Stimulated activated CD8-positive, alpha-beta memory T cell treated with anti-CD3 and anti-CD28 coated beads, Interleukin-12 subunit alpha, Interleukin-12 subunit beta, amount 100 ng/mL, for 24 hours (primary cell): ENCODE measurements around the gene SP140L.
"Not testable (repeated sequence)": the region's sequence is repeated elsewhere in the genome, so short reads cannot be mapped to it uniquely, and the experiment has no call there.

ENCODE experiments used
- DNase-seq: peaks from one replicate; pipeline ENCODE4 v3.0.0-alpha.2; 2020; ENCODE audit errors: extremely low read depth

The SP140L gene

GRCh38 chr2:230418341-230419016 is 91.5 kb downstream of the SP140L start:
- no peak for DNase-seq

GRCh38 chr2:230419181-230419580 is 92.2 kb downstream of the SP140L start:
- no peak for DNase-seq

- no peak for DNase-seq
Measured at GRCh38 chr2:230422149-230422548, 95.2 kb downstream of the SP140L start.

- no peak for DNase-seq
Measured at GRCh38 chr2:230423851-230424458, 97.0 kb downstream of the SP140L start.

- DNase-seq: no peak
Measured at GRCh38 chr2:230425377-230425776, 98.4 kb downstream of the SP140L start.

DNA sequence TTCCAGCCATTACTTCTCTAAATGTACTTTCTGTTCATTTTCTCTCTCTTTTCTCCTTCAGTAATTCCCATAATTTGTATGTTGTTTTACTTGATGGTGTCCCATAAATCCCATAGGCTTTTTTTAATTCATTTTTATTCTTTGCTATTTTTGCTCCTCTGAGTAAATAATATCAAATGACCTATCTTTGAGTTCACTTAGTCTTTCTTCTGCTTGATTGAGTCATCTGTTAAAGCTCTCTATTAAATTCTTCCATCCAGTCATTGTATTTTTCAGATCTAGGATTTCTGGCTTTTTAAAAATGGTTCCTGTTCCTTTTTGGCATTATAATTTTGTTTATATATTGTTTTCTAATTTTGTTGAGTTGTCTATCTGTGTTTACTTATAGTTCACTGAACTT is 102.5 kb downstream of the SP140L start:
- no peak for DNase-seq

- DNase-seq: no peak
Measured at GRCh38 chr2:230430957-230431910, 104.2 kb downstream of the SP140L start.

GRCh38 chr2:230434677-230435324 is 107.8 kb downstream of the SP140L start:
- no peak for DNase-seq

GRCh38 chr2:230435431-230435830 is 108.4 kb downstream of the SP140L start:
- no peak for DNase-seq

GRCh38 chr2:230439121-230439520 is 112.1 kb downstream of the SP140L start:
- DNase-seq: not testable (repeated sequence)

DNA sequence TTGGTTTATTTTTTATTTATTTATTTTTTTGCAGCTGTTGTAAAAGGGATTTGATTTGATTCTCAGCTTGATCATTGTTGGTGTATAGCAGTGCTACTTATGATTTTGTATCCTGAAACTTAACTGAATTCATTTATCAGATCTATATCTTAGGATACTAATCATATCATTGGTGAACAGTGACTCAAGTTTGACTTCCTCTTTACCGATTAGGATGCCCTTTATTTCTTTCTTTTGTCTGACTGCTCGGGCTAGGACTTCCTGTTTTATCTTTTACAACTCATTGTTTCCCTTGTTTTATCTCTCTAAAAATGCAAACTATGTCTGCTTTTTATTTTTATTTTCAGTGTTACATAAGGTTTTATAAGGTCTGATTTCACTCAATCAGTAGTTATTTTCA is 112.6 kb downstream of the SP140L start:
- no peak for DNase-seq

DNA sequence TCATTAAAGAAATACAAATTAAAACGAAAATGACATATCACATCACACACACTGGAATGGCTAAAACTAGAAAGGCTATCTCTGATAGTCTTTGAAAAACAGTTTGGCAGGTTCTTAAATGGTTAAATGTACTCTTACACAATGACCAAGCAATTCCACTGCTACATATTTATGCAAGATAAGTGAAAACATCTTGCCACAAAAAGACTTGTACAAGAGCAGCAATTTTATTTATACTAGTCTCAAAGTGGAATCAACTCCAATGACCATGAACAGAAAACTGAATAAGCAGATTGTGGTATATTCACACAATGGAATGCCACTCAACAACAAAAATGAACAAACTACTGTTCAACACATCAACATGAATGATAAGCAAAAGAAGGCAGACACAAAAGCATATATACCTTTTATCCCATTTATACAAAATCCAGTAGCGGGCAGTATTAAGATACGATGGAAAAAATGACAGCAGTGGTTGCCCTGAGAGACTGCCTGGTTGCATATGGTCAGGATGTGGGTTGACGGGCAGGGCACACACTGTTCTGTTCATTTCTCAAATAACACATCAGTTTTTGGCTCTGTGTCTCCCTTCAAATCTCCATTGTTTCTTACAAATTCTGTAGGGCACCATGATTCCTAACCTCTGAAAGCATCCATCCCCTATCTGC is 114.4 kb downstream of the SP140L start:
- no peak for DNase-seq

DNA sequence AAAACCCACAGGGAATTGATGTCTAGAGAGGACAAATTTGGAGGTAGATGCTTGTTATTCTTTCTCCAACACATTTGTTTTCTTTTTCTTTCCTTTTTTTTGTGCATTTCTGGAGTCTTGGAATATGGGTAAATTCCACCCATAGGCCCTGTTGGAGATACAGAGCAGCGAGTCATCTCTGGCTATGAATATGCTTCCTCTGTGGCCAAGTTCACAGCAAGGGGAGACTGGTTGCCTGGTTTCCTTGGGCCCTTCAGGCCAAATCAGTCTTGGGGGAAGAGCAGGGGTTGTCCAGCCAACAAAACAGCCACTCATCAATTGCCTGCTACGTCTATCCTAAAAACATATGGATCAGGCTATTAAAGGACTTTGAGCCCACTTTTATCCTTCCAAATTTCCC is 116.5 kb downstream of the SP140L start:
- no peak for DNase-seq

DNA sequence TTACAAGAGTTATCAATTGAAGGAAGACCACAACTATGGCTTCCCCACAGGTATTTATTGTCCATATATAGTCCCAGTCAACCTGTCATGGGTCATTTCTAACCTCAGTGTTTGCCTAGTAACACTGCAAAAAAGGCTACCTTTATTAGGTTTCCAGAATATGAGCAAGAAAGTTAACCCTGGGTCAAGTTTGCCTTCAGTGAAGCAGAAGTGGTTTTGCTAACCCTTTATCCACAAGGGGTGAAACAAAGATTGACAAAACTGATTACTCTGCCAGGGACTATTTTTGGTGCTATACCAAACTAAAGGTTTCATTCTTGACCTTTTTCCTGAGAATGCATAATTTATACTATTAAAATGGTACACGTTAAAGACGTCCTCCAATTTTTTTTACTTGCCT is 117.8 kb downstream of the SP140L start:
- DNase-seq: no peak

- DNase-seq: no peak
Measured at GRCh38 chr2:230447036-230447435, 120.0 kb downstream of the SP140L start.

DNA sequence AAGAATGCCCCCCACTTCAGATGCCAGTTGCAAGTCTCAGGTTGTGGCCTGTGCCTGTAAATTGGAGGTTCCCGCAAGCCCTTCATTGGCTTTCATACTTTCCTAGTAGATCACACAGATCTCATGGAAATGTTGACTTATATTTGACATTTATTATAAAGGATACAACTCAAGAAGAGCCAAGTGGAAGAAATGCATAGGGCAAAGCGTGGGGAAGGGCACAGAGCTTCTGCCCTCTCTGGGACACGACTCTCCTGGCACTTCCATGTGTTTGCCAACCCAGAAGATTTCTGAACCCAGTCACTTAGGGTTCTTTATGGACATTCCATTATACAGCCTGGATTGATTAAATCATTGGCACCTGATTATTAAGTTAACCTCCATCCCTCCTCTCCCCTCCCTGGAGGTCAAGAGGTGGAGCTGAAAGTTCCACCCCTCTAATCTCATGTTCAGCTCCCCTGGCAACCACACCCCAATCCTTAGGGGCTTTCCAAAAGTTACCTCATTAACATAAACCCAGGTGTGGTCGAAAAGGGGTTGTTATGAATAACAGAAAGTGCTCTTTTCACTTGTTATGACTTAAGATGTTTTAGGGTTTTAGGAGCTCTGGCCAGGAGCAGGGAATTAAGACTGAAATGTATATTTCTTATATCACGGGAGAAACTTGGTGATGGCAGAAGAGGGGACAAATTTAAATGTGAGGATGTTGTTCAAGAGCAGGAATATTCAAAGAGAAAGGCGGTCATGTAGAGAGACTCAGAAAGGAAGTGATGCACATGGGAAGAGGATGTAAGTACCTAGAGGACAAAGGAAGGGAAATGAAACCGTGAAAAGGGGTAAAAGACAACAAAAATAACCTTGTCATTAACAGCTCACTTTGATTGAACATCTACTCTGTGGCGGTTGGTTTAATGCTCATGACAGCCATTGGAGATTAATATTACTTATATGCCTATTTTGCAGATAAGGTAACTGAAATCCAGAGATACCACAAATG is 120.8 kb downstream of the SP140L start:
- DNase-seq: no peak

DNA sequence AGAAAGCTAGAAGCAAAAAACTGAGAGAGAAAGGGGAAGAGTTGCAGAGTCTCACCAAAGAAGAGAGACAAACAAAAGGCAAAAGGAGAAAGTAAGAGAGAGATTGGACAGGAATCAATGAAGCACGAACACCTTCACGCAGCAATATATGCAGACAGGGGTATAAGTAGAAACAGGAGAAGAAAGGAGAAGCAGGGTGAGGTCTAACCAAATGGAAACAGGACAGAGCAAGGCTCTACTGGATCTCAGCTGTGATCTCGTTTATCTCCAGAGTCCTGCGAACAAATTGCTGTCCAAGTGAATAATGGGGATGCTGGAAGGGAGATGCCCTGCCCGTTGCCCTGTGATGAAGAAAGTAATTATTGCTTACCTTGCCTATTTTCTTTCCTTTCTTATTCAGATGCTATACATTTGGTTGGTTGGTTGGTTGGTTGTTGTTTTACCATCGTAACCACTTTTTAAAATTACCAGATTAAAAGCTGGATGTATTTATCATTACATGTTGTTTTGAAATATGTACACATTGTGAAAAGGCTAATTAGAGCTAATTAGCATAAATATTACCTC is 123.0 kb downstream of the SP140L start:
- DNase-seq: no peak

DNA sequence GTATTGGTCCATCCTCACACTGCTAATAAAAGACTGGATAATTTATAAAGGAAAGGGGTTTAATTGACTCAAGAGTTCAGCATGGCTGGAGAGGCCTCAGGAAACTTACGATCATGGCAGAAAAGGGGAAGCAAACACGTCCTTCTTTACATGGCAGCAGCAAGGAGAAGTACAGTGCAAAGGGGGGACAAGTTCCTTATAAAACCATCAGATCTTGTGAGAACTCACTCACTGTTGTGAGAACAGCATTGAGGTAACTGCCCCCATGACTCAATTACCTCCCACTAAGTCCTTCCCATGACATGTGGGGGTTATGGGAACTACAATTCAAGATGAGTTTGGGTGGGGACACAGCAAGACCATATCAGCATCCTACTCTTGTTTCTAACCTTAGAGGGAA is 126.0 kb downstream of the SP140L start:
- no peak for DNase-seq
